ENCODE data around the gene RBBP8.
"Not testable (repeated sequence)": the region's sequence is repeated elsewhere in the genome, so short reads cannot be mapped to it uniquely, and the experiment has no call there.

The RBBP8 gene

GRCh38 chr18:22933206-22933965 lies at the start of gene RBBP8:
RBBP8 (plus strand) TSS chr18:22933328; CDS start chr18:22936852, 3,524 bp downstream.
- peak; percentile 60 to 71 for DNase-seq (ENCODE audit: low read depth in 2 of 2)

- no peak for DNase-seq (ENCODE audit: low read depth in 2 of 2)
These were observed 49.3 kb upstream of the RBBP8 start for GRCh38 chr18:22883827-22884226.

- DNase-seq (ENCODE audit: low read depth in 2 of 2) = not testable (repeated sequence)
These were observed 47.4 kb upstream of the RBBP8 start for GRCh38 chr18:22885694-22886093.

GRCh38 chr18:22899421-22899820 lies 33.7 kb upstream of the RBBP8 start:
- DNase-seq (ENCODE audit: low read depth in 2 of 2) = no peak

GRCh38 chr18:22900558-22901238 lies 32.4 kb upstream of the RBBP8 start:
- no peak for DNase-seq (ENCODE audit: low read depth in 2 of 2)

GRCh38 chr18:22902093-22902492 lies 31.0 kb upstream of the RBBP8 start:
- DNase-seq (ENCODE audit: low read depth in 2 of 2) = no peak

- DNase-seq (ENCODE audit: low read depth in 2 of 2) = not testable (repeated sequence)
These were observed 29.9 kb upstream of the RBBP8 start for GRCh38 chr18:22903248-22903647.

- no peak for DNase-seq (ENCODE audit: low read depth in 2 of 2)
These were observed 21.0 kb upstream of the RBBP8 start for GRCh38 chr18:22912149-22912548.

GRCh38 chr18:22912835-22913234 lies 20.3 kb upstream of the RBBP8 start:
- no peak for DNase-seq (ENCODE audit: low read depth in 2 of 2)

- DNase-seq (ENCODE audit: low read depth in 2 of 2) = no peak
These were observed 19.3 kb upstream of the RBBP8 start for GRCh38 chr18:22913861-22914260.

- no peak for DNase-seq (ENCODE audit: low read depth in 2 of 2)
These were observed 18.5 kb upstream of the RBBP8 start for GRCh38 chr18:22914633-22915032.

GRCh38 chr18:22915337-22915736 lies 17.8 kb upstream of the RBBP8 start:
- no peak for DNase-seq (ENCODE audit: low read depth in 2 of 2)

GRCh38 chr18:22921772-22922171 lies 11.4 kb upstream of the RBBP8 start:
- no peak for DNase-seq (ENCODE audit: low read depth in 2 of 2)

GRCh38 chr18:22924589-22924988 lies 8.5 kb upstream of the RBBP8 start:
- DNase-seq (ENCODE audit: low read depth in 2 of 2) = no peak

GRCh38 chr18:22926454-22926853 lies 6.7 kb upstream of the RBBP8 start:
- no peak for DNase-seq (ENCODE audit: low read depth in 2 of 2)

GRCh38 chr18:22928339-22928738 lies 4.8 kb upstream of the RBBP8 start:
- DNase-seq (ENCODE audit: low read depth in 2 of 2) = no peak

- peak; percentile 42 to 65 for DNase-seq (ENCODE audit: low read depth in 2 of 2)
These were observed 2.9 kb upstream of the RBBP8 start for GRCh38 chr18:22930089-22930713.

- no peak for DNase-seq (ENCODE audit: low read depth in 2 of 2)
These were observed 283 bp upstream of the RBBP8 start for GRCh38 chr18:22932885-22933205.

- DNase-seq (ENCODE audit: low read depth in 2 of 2) = no peak
These were observed 867 bp downstream of the RBBP8 start for GRCh38 chr18:22933966-22934423.

- DNase-seq (ENCODE audit: low read depth in 2 of 2) = no peak
These were observed 1.7 kb downstream of the RBBP8 start for GRCh38 chr18:22934789-22935188.

GRCh38 chr18:22935431-22935830 lies 2.3 kb downstream of the RBBP8 start:
- DNase-seq (ENCODE audit: low read depth in 2 of 2) = no peak

- DNase-seq (ENCODE audit: low read depth in 2 of 2) = no peak
These were observed 3.4 kb downstream of the RBBP8 start for GRCh38 chr18:22936515-22936914.

GRCh38 chr18:22939649-22940048 lies 6.5 kb downstream of the RBBP8 start:
- no peak for DNase-seq (ENCODE audit: low read depth in 2 of 2)

Data from stimulated activated CD8-positive, alpha-beta memory T cell treated with anti-CD3 and anti-CD28 coated beads, Interleukin-15, amount 100 ng/mL, for 4 hours (primary cell).